Measurements from ENCODE around the gene CCN5.

The CCN5 gene

DNA sequence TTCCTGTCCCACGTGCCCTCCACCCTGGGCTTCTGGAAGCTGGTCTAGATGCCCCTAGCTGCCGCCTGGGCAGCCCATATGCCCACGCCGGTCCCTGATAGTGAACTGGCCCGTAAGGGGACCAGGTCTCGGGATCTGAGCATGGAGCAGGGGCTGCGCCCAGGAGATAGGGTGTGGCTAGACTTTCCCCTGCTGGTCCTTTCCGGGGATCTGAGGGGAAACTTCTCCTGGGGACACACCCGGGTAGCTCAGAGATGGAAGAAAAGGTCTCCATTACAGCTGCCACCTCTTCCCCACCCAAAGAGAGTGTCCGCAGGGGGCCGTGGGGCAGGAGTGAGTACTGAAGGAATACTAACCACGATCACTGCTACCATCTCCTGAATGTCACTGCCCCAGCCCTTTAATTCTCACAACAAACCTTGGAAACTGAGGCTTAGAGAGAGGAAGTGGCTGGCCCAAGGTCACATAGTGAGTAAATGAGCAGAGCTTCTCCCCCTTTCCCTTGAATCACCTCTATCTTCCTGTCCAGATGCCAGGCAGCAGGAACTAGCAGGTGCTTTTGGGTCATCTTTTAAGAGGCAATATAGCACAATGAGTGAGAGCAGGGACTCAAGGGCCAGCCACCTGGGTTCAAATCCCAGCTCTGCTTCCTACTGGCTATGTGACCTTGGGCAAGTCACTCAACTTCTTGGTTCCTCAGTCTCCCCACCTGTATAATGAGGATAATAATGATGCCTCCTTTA, 11.8 kb upstream of the CCN5 start:
- TF ChIP-seq, protein P1, sequence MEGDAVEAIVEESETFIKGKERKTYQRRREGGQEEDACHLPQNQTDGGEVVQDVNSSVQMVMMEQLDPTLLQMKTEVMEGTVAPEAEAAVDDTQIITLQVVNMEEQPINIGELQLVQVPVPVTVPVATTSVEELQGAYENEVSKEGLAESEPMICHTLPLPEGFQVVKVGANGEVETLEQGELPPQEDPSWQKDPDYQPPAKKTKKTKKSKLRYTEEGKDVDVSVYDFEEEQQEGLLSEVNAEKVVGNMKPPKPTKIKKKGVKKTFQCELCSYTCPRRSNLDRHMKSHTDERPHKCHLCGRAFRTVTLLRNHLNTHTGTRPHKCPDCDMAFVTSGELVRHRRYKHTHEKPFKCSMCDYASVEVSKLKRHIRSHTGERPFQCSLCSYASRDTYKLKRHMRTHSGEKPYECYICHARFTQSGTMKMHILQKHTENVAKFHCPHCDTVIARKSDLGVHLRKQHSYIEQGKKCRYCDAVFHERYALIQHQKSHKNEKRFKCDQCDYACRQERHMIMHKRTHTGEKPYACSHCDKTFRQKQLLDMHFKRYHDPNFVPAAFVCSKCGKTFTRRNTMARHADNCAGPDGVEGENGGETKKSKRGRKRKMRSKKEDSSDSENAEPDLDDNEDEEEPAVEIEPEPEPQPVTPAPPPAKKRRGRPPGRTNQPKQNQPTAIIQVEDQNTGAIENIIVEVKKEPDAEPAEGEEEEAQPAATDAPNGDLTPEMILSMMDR (conservative IDR thresholded peaks at IDR 0.05; ENCODE audit: low read length) = no peak

DNA sequence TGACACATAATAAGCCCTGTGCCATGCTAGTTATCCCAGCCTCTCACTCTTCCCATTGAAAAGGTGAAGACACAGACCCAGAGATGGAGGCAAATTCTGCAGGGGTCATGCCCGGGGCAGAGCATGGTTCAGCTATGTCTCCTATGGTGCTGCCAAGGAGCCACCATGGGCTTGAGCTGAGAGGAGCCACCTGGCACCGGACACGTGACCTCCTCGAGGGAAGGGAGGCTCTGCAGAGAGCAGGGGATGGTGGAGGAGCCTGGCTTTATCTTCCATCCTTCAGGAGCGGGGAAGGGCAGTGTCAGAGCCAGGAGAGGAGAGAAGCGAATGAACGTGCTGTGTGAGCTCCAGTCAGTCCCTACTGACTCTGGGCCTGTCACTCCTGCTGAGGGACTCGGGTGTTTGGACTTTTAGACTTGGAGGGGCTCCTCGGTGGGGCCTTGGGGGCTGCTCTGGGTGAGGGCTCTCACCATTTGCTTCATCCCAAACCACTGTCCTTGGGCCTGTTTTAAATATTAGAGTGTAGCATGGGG, 11.1 kb upstream of the CCN5 start:
- TF ChIP-seq, protein P1 (conservative IDR thresholded peaks at IDR 0.05; ENCODE audit: low read length) = no peak
- H3K4me3 ChIP-seq (ENCODE audit: low read length) = no peak overlapping the region
- DNase-seq (ENCODE audit: low read depth) = no peak

More for the DNA sequence above, 11.8 kb upstream of the CCN5 start:
- no peak overlapping the region for H3K4me3 ChIP-seq (ENCODE audit: low read length)
- no peak for DNase-seq (ENCODE audit: low read depth)

DNA sequence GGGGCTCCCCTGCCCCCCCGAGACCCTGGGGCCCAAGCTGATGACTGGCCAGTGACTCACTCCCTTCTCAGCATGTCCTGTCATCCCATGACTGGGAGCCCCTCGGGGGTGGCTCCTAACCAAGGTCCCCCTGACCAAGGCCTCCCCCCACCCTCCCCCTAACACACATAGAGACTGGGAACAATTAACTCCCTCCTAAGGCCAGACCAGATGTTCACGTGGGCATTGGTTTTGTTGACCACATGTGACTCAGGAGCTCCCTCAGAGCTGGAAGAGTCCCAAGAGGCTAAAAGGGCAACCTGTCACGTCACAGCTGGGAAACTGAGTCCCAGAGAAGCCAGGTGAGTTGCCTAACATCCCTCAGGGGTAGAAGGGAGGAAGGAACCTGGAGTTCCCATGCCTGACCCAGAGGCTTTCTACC, 10.6 kb upstream of the CCN5 start:
- DNase-seq (ENCODE audit: low read depth) = peak; percentile 84
- TF ChIP-seq, protein P1 (conservative IDR thresholded peaks at IDR 0.05; ENCODE audit: low read length) = no peak
- H3K4me3 ChIP-seq (ENCODE audit: low read length) = no peak overlapping the region

DNA sequence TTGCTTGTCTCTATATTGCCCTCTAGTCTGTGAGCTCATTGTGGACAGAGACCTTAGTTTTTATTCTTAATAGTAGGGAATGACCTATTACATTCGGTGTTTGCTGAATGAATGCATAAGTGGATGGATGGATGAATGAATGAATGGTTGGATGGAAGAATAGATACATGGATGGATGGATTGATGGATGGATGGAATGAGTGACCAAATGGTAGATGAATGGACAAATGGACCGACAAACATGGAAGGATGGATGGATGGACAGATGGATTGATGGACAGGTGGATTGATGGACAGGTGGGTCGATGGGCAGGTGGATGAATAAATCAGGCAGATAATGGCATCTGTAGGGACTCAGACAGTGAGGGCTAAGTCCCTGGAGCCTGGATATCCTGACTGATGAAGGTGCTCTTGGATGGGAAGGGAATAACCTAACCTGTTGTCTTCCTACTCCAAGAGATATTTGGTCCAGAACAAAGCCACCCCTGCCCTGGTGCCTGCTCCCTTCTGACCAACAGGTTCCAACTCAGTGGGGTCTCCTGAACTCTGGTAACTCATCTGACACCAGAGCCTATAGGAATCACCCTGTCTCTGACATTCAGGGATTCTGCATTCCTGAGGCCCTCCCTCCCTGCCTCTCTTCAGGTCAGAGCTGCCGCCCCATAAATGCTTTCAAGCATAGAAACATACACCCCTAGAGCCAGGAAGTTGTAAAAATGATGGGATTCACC, 9.6 kb upstream of the CCN5 start:
- DNase-seq (ENCODE audit: low read depth) = no peak
- no peak overlapping the region for H3K4me3 ChIP-seq (ENCODE audit: low read length)
- TF ChIP-seq, protein P1 (conservative IDR thresholded peaks at IDR 0.05; ENCODE audit: low read length) = no peak

DNA sequence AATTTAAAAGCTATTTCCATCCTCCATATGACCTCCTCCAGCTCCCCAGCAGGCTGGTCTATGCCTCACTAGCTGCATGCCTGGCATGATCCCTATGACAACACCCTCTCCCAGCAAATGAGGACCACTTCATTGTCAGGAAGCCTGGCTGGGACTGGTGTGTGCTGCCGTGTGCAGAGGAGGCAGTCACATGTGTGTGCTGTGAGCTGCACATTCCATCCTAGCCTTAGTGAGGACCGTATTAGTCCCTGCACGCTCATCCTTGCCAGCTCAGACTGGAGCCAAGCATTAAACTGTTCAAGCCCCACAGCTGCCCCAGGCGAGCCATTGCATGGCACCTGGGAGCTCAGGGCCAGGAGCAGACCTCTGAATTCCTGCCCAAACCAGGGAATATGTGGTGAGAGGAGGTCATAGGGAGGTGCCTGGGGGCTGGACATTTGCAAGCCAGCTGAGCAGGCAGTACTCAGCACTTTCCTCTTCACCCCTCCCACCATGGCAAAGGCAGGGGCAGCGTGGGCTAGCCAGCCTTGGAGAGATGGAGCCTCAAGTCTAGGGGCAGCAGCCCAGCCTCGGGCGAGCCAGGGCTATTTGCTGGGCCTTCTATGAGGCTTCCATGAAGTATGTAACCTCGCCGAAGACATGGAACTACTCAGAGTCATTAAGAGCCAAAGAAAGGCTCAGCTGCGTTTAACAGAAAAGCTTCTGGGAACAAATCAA, 8.7 kb upstream of the CCN5 start:
- TF ChIP-seq, protein P1 (conservative IDR thresholded peaks at IDR 0.05; ENCODE audit: low read length) = no peak
- H3K4me3 ChIP-seq (ENCODE audit: low read length) = no peak overlapping the region
- DNase-seq (ENCODE audit: low read depth) = peak; percentile 89

DNA sequence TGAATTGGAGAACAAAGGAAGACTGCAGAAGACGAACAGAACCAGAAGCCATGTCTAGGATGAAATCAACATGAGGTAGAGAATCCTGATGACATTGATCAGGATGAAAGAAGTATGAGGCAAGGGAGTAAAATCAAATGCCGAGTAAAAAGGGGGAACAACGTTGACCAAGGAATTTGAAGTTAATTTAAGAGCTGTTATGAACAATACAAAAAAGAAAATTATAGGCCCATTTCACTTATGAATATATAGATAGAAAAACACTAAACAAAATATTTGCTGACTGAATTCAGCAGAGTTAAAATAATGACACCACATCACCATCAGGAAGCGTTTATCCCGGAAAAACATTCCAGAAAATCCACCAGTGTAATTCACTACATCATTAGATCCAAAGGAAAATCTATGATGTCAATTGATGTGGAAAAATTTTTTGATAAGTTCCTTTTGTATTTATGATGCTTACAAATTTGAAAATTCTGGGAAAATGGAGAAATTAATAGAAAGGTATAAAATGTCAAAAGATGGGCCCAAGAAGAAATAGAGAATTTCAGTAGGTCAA, 8.1 kb upstream of the CCN5 start:
- TF ChIP-seq, protein P1 (conservative IDR thresholded peaks at IDR 0.05; ENCODE audit: low read length) = no peak
- H3K4me3 ChIP-seq (ENCODE audit: low read length) = no peak overlapping the region
- peak; percentile 42 for DNase-seq (ENCODE audit: low read depth)
